Stimulated activated CD4-positive, alpha-beta T cell treated with anti-CD3 and anti-CD28 coated beads, TNF-alpha, amount 100 ng/mL, for 24 hours (primary cell): ENCODE data around the gene LIM2.

Experiments
- DNase-seq, 3 experiments: peaks; one replicate each; pipeline ENCODE4 v3.0.0-alpha.2; 2020; ENCODE audit warnings: low read depth in 3 of 3

Gene LIM2

GRCh38 chr19:51339687-51340656 lies 47.8 kb downstream of the LIM2 start:
- peak; percentile 86 to 98 (median 91) for DNase-seq

GRCh38 chr19:51339313-51339686 lies 48.5 kb downstream of the LIM2 start:
- DNase-seq = no peak

- peak; percentile 75 to 89 (median 75) for DNase-seq
Observed at GRCh38 chr19:51338563-51339312, 49.0 kb downstream of the LIM2 start.

GRCh38 chr19:51337861-51338562 lies 49.8 kb downstream of the LIM2 start:
- DNase-seq = no peak

- DNase-seq = no peak
Observed at GRCh38 chr19:51337141-51337860, 50.5 kb downstream of the LIM2 start.

- no peak for DNase-seq
Observed at GRCh38 chr19:51333836-51334460, 53.8 kb downstream of the LIM2 start.

- no peak for DNase-seq
Observed at GRCh38 chr19:51331716-51332115, 56.1 kb downstream of the LIM2 start.

- no peak for DNase-seq
Observed at GRCh38 chr19:51331193-51331592, 56.6 kb downstream of the LIM2 start.

GRCh38 chr19:51330366-51330765 lies 57.4 kb downstream of the LIM2 start:
- no peak for DNase-seq
